HG03521 (cell line): ENCODE results near the gene CMAS.

Experiments
- ATAC-seq: cut with Tn5 transposase; IDR thresholded peaks from one replicate; pipeline ENCODE4 v1.9.1; 2021; ENCODE audit warnings: mild to moderate bottlenecking, moderate library complexity; ENCODE audit not compliant: unreplicated experiment

Gene CMAS

GRCh38 chr12:22105542-22105941, 59.5 kb downstream of the CMAS start:
- ATAC-seq, result no peak

GRCh38 chr12:22110176-22110575, 64.2 kb downstream of the CMAS start:
- no peak for ATAC-seq
